HG02943 (cell line): Measurements from ENCODE around the gene MPDZ.

ENCODE experiments used
- ATAC-seq: cut with Tn5 transposase; IDR thresholded peaks from one replicate; pipeline ENCODE4 v1.9.1; 2021; ENCODE audit warnings: mild to moderate bottlenecking, low read depth, moderate library complexity; ENCODE audit not compliant: unreplicated experiment

Gene MPDZ

GRCh38 chr9:13279284-13280141 lies at the start of gene MPDZ:
Gene MPDZ, minus strand, starts transcription at chr9:13279692. Its CDS starts 29,377 bp downstream, at chr9:13250315.
- ATAC-seq = no peak

- no peak for ATAC-seq
Observed at GRCh38 chr9:13324988-13325387, 45.5 kb upstream of the MPDZ start.

- no peak for ATAC-seq
Observed at GRCh38 chr9:13322828-13323550, 43.5 kb upstream of the MPDZ start.

- ATAC-seq = no peak
Observed at GRCh38 chr9:13318027-13318426, 38.5 kb upstream of the MPDZ start.

- no peak for ATAC-seq
Observed at GRCh38 chr9:13296972-13297371, 17.5 kb upstream of the MPDZ start.

- ATAC-seq = no peak
Observed at GRCh38 chr9:13295556-13295955, 16.1 kb upstream of the MPDZ start.

- no peak for ATAC-seq
Observed at GRCh38 chr9:13292782-13293181, 13.3 kb upstream of the MPDZ start.

- ATAC-seq = no peak
Observed at GRCh38 chr9:13292158-13292557, 12.7 kb upstream of the MPDZ start.

- no peak for ATAC-seq
Observed at GRCh38 chr9:13291718-13292117, 12.2 kb upstream of the MPDZ start.

- ATAC-seq = no peak
Observed at GRCh38 chr9:13284011-13284410, 4.5 kb upstream of the MPDZ start.

GRCh38 chr9:13282998-13283397 lies 3.5 kb upstream of the MPDZ start:
- ATAC-seq = no peak

GRCh38 chr9:13281356-13282016 lies 2.0 kb upstream of the MPDZ start:
- no peak for ATAC-seq

- ATAC-seq = no peak
Observed at GRCh38 chr9:13278368-13279246, 885 bp downstream of the MPDZ start.

GRCh38 chr9:13278023-13278367 lies 1.5 kb downstream of the MPDZ start:
- ATAC-seq = no peak

GRCh38 chr9:13274886-13275641 lies 4.4 kb downstream of the MPDZ start:
- no peak for ATAC-seq

- ATAC-seq = no peak
Observed at GRCh38 chr9:13270734-13271133, 8.8 kb downstream of the MPDZ start.

GRCh38 chr9:13269589-13270452 lies 9.7 kb downstream of the MPDZ start:
- ATAC-seq = no peak

- ATAC-seq = no peak
Observed at GRCh38 chr9:13268469-13268868, 11.0 kb downstream of the MPDZ start.

- no peak for ATAC-seq
Observed at GRCh38 chr9:13267743-13268142, 11.7 kb downstream of the MPDZ start.
